ENCODE data around the gene SLC44A1. TPM values are rescaled to one million over a fixed set of nuclear protein-coding genes. Genes with fewer than 3 reads are reported as not detected.
"Not testable (repeated sequence)": the region's sequence is repeated elsewhere in the genome, so short reads cannot be mapped to it uniquely, and the experiment has no call there.

Gene SLC44A1
- total RNA-seq, 2 donors from 2014 or later, result 22.2 to 27.1 TPM

DNA sequence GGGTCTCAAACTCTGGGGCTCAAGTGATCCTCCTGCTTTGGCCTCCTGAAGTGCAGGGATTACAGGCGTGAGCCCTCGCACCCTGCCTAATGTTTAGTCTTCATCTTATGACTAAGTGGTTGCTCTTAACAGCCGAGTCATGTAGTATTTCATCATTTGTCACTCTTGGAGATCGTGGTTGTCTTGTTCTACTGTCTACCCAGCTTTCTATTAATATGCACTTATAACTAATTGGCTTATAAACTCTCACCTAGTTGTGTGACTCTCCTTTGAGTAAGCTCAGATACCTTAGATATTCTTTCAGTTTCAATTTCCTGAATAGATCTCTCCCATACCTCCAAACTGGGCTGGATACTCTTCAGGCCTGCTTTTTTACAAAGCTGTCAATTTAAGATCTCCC is 19.9 kb downstream of the SLC44A1 start:
- no peak overlapping the region for H3K4me3 ChIP-seq
- 90% methylated on average over 4 of the region's 4 CpGs for WGBS
- no peak overlapping the region for H3K27ac ChIP-seq
- no peaks in the 10 kb centered on the region for H3K36me3 ChIP-seq
- H3K4me1 ChIP-seq (replicated peaks), result no peaks in the 10 kb centered on the region
- no peaks in the 10 kb centered on the region for H3K9me3 ChIP-seq
- TF ChIP-seq, protein P1, sequence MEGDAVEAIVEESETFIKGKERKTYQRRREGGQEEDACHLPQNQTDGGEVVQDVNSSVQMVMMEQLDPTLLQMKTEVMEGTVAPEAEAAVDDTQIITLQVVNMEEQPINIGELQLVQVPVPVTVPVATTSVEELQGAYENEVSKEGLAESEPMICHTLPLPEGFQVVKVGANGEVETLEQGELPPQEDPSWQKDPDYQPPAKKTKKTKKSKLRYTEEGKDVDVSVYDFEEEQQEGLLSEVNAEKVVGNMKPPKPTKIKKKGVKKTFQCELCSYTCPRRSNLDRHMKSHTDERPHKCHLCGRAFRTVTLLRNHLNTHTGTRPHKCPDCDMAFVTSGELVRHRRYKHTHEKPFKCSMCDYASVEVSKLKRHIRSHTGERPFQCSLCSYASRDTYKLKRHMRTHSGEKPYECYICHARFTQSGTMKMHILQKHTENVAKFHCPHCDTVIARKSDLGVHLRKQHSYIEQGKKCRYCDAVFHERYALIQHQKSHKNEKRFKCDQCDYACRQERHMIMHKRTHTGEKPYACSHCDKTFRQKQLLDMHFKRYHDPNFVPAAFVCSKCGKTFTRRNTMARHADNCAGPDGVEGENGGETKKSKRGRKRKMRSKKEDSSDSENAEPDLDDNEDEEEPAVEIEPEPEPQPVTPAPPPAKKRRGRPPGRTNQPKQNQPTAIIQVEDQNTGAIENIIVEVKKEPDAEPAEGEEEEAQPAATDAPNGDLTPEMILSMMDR (IDR thresholded peaks at IDR 0.05), result no peak
- TF ChIP-seq POLR2A (IDR thresholded peaks at IDR 0.05) (no peak), POLR2AphosphoS5 (IDR thresholded peaks at IDR 0.05) (no peak)
- no peak for DNase-seq (ENCODE audit: low spot score)
- H3K27me3 ChIP-seq (replicated peaks; ENCODE audit: insufficient read depth), result no peaks in the 10 kb centered on the region
- intact Hi-C loops (cut with DNase I), result no loop called here

GRCh38 chr9:105268254-105268653 is 23.8 kb downstream of the SLC44A1 start:
- H3K4me3 ChIP-seq; H3K9me3 ChIP-seq; DNase-seq (ENCODE audit: low spot score); H3K27ac ChIP-seq; intact Hi-C loops (cut with DNase I); H3K36me3 ChIP-seq; H3K27me3 ChIP-seq (replicated peaks; ENCODE audit: insufficient read depth); H3K4me1 ChIP-seq (replicated peaks): not testable (repeated sequence)
- WGBS, result 67% methylated on average over 10 of the region's 10 CpGs

DNA sequence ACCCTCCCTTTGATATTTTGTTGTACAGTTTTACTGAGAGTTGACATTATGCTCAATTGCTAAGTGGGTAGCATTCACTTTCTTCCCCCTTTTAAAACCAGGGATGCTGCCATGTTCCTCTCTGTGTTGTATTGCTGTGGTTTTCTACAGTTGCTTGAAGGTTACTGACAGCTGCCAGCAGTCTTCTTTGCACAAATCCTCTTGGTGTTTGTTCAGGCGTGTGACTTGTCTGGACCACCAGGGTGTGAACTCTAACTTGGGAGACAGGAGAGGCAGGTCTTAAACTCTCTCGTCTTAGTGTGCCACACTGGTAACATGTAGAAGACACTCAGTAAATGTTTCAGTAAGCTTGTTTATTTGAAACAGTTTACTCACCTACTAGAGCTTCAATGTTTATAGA is 25.1 kb downstream of the SLC44A1 start:
- H3K4me1 ChIP-seq (replicated peaks), result no peaks in the 10 kb centered on the region
- H3K27ac ChIP-seq, result no peak overlapping the region
- no peaks in the 10 kb centered on the region for H3K9me3 ChIP-seq
- TF ChIP-seq, protein P1 (IDR thresholded peaks at IDR 0.05), result no peak
- TF ChIP-seq POLR2AphosphoS5 (IDR thresholded peaks at IDR 0.05), result no peak
- TF ChIP-seq POLR2A (IDR thresholded peaks at IDR 0.05), result no peak
- WGBS, result 80% methylated on average over 2 of the region's 2 CpGs
- H3K27me3 ChIP-seq (replicated peaks; ENCODE audit: insufficient read depth), result no peaks in the 10 kb centered on the region
- H3K36me3 ChIP-seq, result no peaks in the 10 kb centered on the region
- no peak overlapping the region for H3K4me3 ChIP-seq
- no peak for DNase-seq (ENCODE audit: low spot score)
- intact Hi-C loops (cut with DNase I), result no loop called here

DNA sequence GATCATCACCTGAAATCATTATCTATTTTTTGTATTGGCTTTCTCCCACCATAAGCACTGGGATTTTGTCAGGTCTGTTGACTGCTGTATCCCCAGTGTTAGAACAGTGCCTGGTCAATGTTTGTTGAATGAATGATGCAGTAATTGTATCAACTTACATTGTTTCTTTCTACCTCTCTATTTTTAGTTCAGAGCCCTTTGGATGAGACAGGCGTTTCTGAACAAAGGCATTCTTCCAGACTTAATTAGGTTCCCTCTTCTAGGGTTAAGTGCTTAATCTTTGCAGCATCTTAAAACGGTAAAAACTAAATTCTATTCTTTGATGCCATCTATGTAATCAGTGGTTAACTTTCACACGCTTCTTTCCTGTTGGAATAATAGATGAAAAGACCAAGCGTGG is 26.3 kb downstream of the SLC44A1 start:
- 29% methylated on average over 4 of the region's 4 CpGs for WGBS
- Histone ChIP-seq H3K27ac (no peak overlapping the region), H3K36me3 (no peaks in the 10 kb centered on the region), H3K27me3 (replicated peaks; ENCODE audit: insufficient read depth) (no peaks in the 10 kb centered on the region), H3K9me3 (no peaks in the 10 kb centered on the region), H3K4me3 (no peak overlapping the region), H3K4me1 (replicated peaks) (no peaks in the 10 kb centered on the region)
- no peak for DNase-seq (ENCODE audit: low spot score)
- TF ChIP-seq POLR2A (IDR thresholded peaks at IDR 0.05), result no peak
- TF ChIP-seq POLR2AphosphoS5 (IDR thresholded peaks at IDR 0.05), result no peak
- TF ChIP-seq, protein P1 (IDR thresholded peaks at IDR 0.05), result no peak
- intact Hi-C loops (cut with DNase I), result no loop called here

GRCh38 chr9:105273731-105274130 is 29.3 kb downstream of the SLC44A1 start:
- no peaks in the 10 kb centered on the region for H3K4me1 ChIP-seq (replicated peaks)
- DNase-seq (ENCODE audit: low spot score), result no peak
- H3K36me3 ChIP-seq, result no peaks in the 10 kb centered on the region
- H3K27ac ChIP-seq, result no peak overlapping the region
- H3K27me3 ChIP-seq (replicated peaks; ENCODE audit: insufficient read depth), result no peaks in the 10 kb centered on the region
- H3K4me3 ChIP-seq, result no peak overlapping the region
- H3K9me3 ChIP-seq, result no peaks in the 10 kb centered on the region
- TF ChIP-seq POLR2AphosphoS5 (IDR thresholded peaks at IDR 0.05), result no peak
- TF ChIP-seq, protein P1 (IDR thresholded peaks at IDR 0.05), result no peak
- no peak for TF ChIP-seq POLR2A (IDR thresholded peaks at IDR 0.05)
- intact Hi-C loops (cut with DNase I), result no loop called here
- WGBS, result 97% methylated on average over 1 of the region's 1 CpG
